Activated naive CD4-positive, alpha-beta T cell treated with anti-CD3 and anti-CD28 coated beads, Interleukin-2, amount 50 U/mL, for 16 hours (primary cell): ENCODE results near the gene ZBTB38.

Experiments
- DNase-seq: peaks from one replicate; pipeline ENCODE4 v3.0.0-alpha.2; 2020

ZBTB38 gene

GRCh38 chr3:141388823-141389621, 20.7 kb downstream of the ZBTB38 start:
- DNase-seq, result no peak

- no peak for DNase-seq
Observed at GRCh38 chr3:141389703-141390102, 21.4 kb downstream of the ZBTB38 start.

- no peak for DNase-seq
Observed at GRCh38 chr3:141390747-141391146, 22.4 kb downstream of the ZBTB38 start.

- no peak for DNase-seq
Observed at GRCh38 chr3:141391298-141391990, 23.1 kb downstream of the ZBTB38 start.

- no peak for DNase-seq
Observed at GRCh38 chr3:141391991-141392316, 23.6 kb downstream of the ZBTB38 start.

- no peak for DNase-seq
Observed at GRCh38 chr3:141392416-141392815, 24.1 kb downstream of the ZBTB38 start.

- no peak for DNase-seq
Observed at GRCh38 chr3:141392897-141393734, 24.8 kb downstream of the ZBTB38 start.

- no peak for DNase-seq
Observed at GRCh38 chr3:141393735-141394076, 25.4 kb downstream of the ZBTB38 start.

GRCh38 chr3:141394560-141394959, 26.3 kb downstream of the ZBTB38 start:
- DNase-seq, result no peak

GRCh38 chr3:141395005-141395589, 26.8 kb downstream of the ZBTB38 start:
- DNase-seq, result no peak

GRCh38 chr3:141397996-141398395, 29.7 kb downstream of the ZBTB38 start:
- no peak for DNase-seq

- DNase-seq, result no peak
Observed at GRCh38 chr3:141399200-141399599, 30.9 kb downstream of the ZBTB38 start.

- DNase-seq, result no peak
Observed at GRCh38 chr3:141400073-141400971, 32.0 kb downstream of the ZBTB38 start.

- DNase-seq, result no peak
Observed at GRCh38 chr3:141401095-141401494, 32.8 kb downstream of the ZBTB38 start.

- DNase-seq, result peak; percentile 44
Observed at GRCh38 chr3:141401573-141402475, 33.5 kb downstream of the ZBTB38 start.

GRCh38 chr3:141402476-141403171, 34.3 kb downstream of the ZBTB38 start:
- DNase-seq, result peak; percentile 46

GRCh38 chr3:141403576-141403975, 35.3 kb downstream of the ZBTB38 start:
- DNase-seq, result no peak

- DNase-seq, result no peak
Observed at GRCh38 chr3:141405025-141405424, 36.7 kb downstream of the ZBTB38 start.

- DNase-seq, result no peak
Observed at GRCh38 chr3:141405591-141405990, 37.3 kb downstream of the ZBTB38 start.

- DNase-seq, result no peak
Observed at GRCh38 chr3:141406265-141406664, 38.0 kb downstream of the ZBTB38 start.

- no peak for DNase-seq
Observed at GRCh38 chr3:141407047-141407446, 38.7 kb downstream of the ZBTB38 start.
